Endometrial microvascular endothelial cells (primary cell): ENCODE data around the gene TMED9. TPM values are rescaled to one million over a fixed set of nuclear protein-coding genes. Genes with fewer than 3 reads are reported as not detected.

Source experiments
- in situ Hi-C: cut with HindIII; loops from 2 replicates; pipeline ENCODE4 v1.10.0; 2017; ENCODE audit warnings: low sequenced_read_pairs, low pct_unique_long_range_greater_than_20kb; ENCODE audit errors: inconsistent ontology term
- total RNA-seq: library from RNA; depleted of rRNA; stranded (reverse); fragments of >200 nt; gene quantifications from one replicate; pipeline ENCODE4 v1.2.3, GENCODE V29; 2015; ENCODE audit errors: inconsistent ontology term

The TMED9 gene
- total RNA-seq, 1 donor from 2014 or later, result 170 TPM

- in situ Hi-C loops, result no loop called here
Observed at GRCh38 chr5:177569894-177570293, 22.1 kb upstream of the TMED9 start.

DNA sequence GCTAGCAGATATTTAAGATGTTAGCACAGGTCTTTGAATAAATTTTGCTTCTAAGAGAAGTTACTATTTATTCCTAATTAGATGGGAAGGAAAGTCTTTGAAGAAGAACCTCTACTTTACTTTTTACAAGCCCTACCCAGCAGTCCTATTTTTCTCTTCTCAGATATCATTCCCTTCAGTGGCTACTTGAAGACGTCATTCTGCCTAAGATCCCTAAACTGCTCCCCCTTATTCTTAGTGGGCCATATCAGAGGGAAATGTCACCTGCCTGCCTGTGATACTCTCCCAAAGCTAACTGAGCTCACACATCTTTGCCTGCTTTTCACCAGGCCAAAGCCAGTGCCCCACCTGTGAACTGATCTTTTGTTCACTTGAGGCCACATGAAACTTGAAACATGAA is 16.5 kb upstream of the TMED9 start:
- in situ Hi-C loops, result no loop called here

GRCh38 chr5:177576169-177576568 is 15.8 kb upstream of the TMED9 start:
- in situ Hi-C loops, result no loop called here

GRCh38 chr5:177578316-177578715 is 13.7 kb upstream of the TMED9 start:
- in situ Hi-C loops, result no loop called here

GRCh38 chr5:177588413-177588909 is 3.5 kb upstream of the TMED9 start:
- in situ Hi-C loops, result no loop called here

- in situ Hi-C loops, result no loop called here
Observed at GRCh38 chr5:177590406-177590805, 1.6 kb upstream of the TMED9 start.

DNA sequence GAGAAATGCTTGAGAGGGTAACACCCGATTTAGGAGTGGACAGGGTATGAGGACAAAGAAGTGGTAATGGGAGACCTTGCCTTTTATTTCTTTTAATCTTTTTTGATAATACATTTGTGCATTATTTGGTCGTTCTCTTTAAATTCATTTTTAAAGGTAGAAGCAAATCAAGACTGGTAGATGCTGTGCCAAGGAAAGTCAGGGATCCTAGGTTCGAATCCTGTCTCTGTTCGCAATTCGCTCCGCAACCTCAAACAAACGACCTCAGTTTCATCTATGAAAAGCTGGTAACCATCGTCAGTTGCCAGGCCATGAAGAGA is 353 bp upstream of the TMED9 start:
- in situ Hi-C loops, result no loop called here

DNA sequence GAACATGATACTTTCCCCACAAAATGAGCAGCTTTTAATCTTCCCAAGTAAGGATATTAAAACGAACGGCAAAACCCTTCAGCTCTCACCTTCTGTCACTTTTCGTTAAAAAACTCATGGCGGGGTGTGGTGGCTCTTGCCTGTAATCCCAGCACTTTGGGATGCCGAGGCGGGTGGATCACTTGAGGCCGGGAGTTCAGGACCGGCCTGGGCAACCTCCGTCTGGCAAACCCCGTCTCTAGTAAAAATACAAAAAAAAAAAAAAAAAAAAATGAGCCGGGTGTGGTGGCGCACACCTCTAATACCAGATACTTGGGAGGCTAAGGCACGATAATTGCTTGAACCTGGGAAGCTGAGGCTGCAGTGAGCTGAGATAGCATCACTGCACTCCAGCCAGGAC is 902 bp downstream of the TMED9 start:
- in situ Hi-C loops, result no loop called here

DNA sequence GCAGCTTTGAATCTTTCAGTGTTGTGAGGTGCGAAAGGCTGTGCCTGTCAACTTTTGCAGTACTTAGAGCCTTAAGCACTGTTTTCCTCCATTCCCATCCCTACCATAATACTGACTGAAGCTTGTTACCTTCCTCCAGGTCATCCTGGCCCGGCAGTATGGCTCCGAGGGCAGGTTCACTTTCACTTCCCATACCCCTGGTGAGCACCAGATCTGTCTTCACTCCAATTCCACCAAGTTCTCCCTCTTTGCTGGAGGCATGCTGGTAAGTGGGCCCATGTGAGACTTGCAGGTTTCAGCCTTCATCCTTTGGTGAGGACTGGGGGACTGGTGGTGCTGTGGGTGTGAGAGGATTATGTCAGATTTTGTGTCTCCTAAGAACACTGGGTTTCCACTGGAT is 1.5 kb downstream of the TMED9 start:
- in situ Hi-C loops, result no loop called here

DNA sequence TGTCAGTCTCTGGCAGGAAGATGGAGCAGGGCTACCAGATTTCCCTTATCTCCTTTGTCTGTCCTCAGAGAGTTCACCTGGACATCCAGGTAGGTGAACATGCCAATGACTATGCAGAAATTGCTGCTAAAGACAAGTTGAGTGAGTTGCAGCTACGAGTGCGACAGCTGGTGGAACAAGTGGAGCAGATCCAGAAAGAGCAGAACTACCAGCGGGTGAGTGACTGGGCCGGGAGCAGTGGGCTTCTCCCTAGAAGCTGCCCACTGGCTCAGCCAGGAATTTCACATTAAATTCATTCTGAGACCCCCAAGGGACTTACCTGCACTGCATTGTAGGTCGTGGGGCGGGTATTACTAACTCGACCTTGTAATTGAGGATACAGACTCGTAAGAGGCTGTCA is 2.1 kb downstream of the TMED9 start:
- in situ Hi-C loops, result no loop called here

GRCh38 chr5:177595026-177595585 is 3.1 kb downstream of the TMED9 start:
- in situ Hi-C loops, result no loop called here

DNA sequence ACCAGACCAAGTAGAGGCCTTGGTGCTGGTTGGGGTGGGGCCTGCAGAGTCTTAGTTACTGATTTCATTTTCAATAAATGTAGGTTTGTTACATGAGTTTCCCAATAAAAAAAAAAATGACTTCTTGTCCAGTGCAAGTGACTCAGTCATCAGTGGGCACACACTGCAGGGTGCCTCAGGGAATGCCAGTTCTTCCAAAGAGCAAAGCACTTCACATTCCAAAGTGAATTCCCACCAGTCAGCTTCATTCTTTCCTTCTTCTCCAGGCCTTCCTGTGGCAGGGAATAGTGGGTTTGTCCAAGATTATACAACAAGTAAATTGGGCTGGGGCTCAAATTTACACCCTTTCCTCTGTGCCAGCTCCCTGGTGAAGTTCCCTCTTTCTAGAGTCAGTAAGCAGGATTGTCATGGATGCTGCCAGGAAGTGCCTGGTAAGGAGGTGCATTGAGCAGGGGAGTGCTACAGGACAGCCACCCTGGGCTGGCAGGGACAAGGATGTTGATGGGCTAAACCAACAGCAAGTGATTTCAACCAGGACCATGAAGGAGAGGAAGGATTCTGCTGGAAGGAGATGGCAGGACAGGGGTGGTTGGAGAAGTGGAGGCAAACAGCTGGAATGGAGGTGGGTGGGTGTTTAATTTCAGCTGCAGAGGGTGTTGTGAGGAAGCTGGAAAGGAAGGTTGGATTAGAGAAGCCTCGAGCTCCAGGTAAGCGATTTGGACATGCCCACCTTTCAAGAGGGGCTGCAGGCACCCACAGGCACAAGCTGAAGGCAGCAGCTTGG is 4.2 kb downstream of the TMED9 start:
- in situ Hi-C loops, result no loop called here

DNA sequence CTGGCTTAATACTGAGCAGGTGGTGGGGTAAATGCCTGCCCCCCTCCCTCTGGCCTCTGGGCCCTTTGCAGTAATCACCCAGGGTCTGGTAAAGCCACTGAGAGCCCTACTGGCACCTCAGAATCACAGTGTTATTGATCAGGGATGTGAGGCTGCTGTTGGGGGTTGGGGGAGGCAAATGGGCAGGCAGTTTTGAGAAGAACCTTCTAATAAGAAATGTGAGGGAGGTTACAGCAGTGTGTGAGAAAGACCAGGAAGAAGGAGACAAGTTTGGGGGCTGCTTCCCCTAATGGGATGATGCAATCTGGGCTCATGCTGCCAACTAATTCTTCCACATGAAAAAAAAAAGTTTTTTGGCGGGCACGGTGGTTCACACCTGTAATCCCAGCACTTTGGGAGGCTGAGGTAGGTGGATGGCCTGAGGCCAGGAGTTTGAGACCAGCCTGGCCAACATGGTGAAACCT is 4.8 kb downstream of the TMED9 start:
- in situ Hi-C loops, result no loop called here

GRCh38 chr5:177598477-177598876 is 6.5 kb downstream of the TMED9 start:
- in situ Hi-C loops, result no loop called here

DNA sequence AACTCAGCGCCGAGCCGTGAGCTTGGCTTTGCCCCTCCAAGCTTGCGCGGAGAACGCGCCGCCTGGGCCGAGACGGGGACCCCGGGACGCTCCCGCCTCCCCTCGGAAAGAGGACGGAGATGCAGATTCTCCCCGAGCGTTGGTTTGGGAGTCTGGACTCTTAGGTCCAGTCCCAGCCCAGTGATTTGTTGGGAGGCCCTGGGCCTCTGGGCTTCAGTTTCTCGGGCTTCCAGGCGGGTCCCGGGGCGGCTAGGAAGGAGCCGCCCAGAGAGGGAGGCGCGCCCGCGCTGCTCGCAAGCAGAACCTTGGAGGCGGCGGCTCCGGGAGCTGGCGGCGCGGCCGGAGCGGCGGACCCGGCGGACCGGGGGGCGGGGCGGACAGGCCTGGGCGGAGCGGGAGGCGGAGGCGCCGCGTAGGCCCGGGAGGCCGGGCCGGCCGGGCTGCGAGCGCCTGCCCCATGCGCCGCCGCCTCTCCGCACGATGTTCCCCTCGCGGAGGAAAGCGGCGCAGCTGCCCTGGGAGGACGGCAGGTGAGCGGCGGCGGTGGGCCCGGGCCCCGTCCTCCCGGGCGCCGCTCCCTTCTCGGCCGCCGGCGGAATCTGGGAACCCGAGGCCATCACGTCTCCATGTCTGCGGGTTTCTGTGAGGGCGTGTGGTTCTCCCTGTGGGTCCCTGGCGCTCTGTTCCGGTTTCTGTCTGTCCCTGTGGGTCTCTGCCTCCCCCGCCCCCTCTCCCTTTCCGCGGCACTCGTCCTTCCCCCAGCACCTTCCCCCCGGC is 7.9 kb downstream of the TMED9 start, which contains the start of gene B4GALT7:
Gene B4GALT7 (plus strand): TSS at position 402 of the 777 bp plus-strand sequence. CDS start 79 bp downstream, at position 481.
- in situ Hi-C loops, result no loop called here

DNA sequence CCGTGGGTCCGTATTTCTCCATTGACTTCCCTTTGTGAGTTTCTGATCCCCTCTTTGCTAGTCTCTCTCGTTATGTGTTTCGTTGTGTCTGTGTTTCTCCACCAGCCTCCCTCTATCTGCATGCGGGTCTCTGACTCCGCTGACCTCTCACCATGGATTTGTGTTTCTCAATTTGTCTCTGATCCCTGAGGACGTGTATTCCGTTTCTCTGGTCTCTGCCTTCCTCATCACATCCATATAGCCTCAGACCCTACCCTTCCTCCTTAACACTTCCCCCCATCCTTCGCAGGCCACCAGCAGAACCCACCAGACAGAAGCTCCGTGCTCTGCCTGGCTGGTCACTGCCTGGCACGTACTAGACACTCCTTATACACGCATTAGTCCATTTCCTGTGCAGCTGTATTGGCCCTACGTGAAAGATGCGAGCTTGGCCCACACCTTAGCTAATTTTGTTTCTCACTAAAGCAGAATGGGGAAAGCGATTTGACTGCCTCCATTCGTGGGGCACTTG is 8.6 kb downstream of the TMED9 start:
- in situ Hi-C loops, result no loop called here

DNA sequence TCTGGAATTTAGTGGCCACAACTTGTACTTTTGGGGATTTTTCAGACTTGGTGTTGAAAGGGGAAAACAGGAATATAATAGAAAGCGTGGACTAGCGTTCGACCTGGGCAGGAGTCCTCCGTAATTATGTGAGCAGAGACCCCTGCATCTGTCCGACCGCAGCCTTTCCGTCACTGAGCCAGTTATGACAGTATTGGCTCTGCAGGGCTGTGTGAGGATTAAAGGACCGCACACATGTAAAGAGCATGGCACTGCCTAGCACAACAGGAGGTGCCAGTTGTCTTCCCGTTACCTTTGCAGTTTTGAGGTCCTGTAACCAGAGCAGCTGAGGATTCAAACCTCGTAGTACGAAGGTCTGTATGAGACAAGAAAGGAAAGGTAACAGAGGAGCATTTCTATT is 9.1 kb downstream of the TMED9 start:
- in situ Hi-C loops, result no loop called here

GRCh38 chr5:177601577-177602457 is 9.8 kb downstream of the TMED9 start:
- in situ Hi-C loops, result no loop called here

- in situ Hi-C loops, result no loop called here
Observed at GRCh38 chr5:177602458-177602830, 10.4 kb downstream of the TMED9 start.
